Gastrocnemius medialis (tissue), 4 donors: Measurements from ENCODE around the gene GMIP.

Experiments
- POLR2A ChIP-seq, 2 donors: fragments of 450-650 bp; IDR thresholded peaks; one replicate each; pipeline ENCODE4 v1.6.1; 2017; ENCODE audit warnings: antibody characterized with exemption in 2 of 2, mild to moderate bottlenecking in 2 of 2, moderate library complexity in 2 of 2
- TF ChIP-seq, protein P1 (sequence below), 5 experiments: fragments of 450-650 bp in 3 of 5; fragments of 200-600 bp in 2 of 5; sonication (generic) in 2 of 5; IDR thresholded peaks in 4 of 5; conservative IDR thresholded peaks in 1 of 5; 1 replicate in 4 of 5; 2 replicates in 1 of 5; pipeline ENCODE4 v1.5.1; 2016 to 2019; ENCODE audit warnings: antibody characterized with exemption in 5 of 5, mild to moderate bottlenecking in 3 of 5, moderate library complexity in 3 of 5

DNA sequence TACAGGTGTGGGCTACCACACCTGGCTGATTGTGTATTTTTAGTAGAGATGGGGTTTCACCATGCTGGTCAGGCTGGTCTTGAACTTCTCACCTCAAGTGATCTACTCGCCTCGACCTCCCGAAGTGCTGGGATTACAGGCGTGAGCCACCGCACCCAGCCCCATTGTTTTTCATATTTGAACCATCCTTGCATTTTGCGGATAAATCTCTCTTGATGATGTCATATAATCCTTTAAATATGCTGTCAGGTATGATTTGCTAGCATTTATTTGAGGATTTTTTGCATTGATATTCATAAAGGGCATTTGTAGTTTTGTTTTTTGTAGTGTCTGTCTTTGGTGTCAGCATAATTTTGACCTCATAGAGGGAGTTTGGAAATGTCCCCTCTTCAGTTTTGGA lies 30.9 kb upstream of the GMIP start:
- TF ChIP-seq POLR2A (IDR thresholded peaks at IDR 0.05) = no peak
- TF ChIP-seq, protein P1, sequence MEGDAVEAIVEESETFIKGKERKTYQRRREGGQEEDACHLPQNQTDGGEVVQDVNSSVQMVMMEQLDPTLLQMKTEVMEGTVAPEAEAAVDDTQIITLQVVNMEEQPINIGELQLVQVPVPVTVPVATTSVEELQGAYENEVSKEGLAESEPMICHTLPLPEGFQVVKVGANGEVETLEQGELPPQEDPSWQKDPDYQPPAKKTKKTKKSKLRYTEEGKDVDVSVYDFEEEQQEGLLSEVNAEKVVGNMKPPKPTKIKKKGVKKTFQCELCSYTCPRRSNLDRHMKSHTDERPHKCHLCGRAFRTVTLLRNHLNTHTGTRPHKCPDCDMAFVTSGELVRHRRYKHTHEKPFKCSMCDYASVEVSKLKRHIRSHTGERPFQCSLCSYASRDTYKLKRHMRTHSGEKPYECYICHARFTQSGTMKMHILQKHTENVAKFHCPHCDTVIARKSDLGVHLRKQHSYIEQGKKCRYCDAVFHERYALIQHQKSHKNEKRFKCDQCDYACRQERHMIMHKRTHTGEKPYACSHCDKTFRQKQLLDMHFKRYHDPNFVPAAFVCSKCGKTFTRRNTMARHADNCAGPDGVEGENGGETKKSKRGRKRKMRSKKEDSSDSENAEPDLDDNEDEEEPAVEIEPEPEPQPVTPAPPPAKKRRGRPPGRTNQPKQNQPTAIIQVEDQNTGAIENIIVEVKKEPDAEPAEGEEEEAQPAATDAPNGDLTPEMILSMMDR (IDR thresholded peaks at IDR 0.05 in 4 of 5, conservative IDR thresholded peaks at IDR 0.05 in 1 of 5) = no peak
